Activated CD8-positive, alpha-beta T cell treated with anti-CD3 and anti-CD28 coated beads for 36 hours (primary cell): ENCODE measurements around the gene POLDIP3. TPM values are rescaled to one million over a fixed set of nuclear protein-coding genes. Genes with fewer than 3 reads are reported as not detected.
"Not testable (repeated sequence)": the region's sequence is repeated elsewhere in the genome, so short reads cannot be mapped to it uniquely, and the experiment has no call there.

ENCODE experiments used
- ATAC-seq: fragments of 200-7000 bp; cut with Tn5 transposase; one replicate; pipeline ENCODE4 v1.10.0; 2021; ENCODE audit warnings: mild to moderate bottlenecking, moderate library complexity
- CTCF ChIA-PET: fragments of 350-600 bp; sonication (Branson Sonifier 250); formaldehyde crosslinking; loops from one replicate; lab custom pipeline; 2021; ENCODE audit warnings: antibody characterized with exemption; lab: Charles Lee
- POLR2A ChIA-PET: fragments of 350-600 bp; sonication (Branson Sonifier 250); formaldehyde crosslinking; loops from one replicate; lab custom pipeline; 2021; ENCODE audit warnings: antibody characterized with exemption; lab: Charles Lee
- DNase-seq: peaks from one replicate; pipeline ENCODE4 v3.0.0-alpha.2; 2020
- H3K27ac Mint-ChIP-seq: one replicate; pipeline ENCODE4 v1.8.0; 2021; ENCODE audit warnings: mild to moderate bottlenecking, mixed read lengths
- H3K27me3 Mint-ChIP-seq: one replicate; pipeline ENCODE4 v1.8.0; 2021; ENCODE audit warnings: mixed read lengths
- H3K36me3 Mint-ChIP-seq: one replicate; pipeline ENCODE4 v1.8.0; 2021; ENCODE audit warnings: low read depth, mixed read lengths
- H3K4me1 Mint-ChIP-seq: one replicate; pipeline ENCODE4 v1.8.0; 2021; ENCODE audit warnings: low read depth, mixed read lengths
- H3K4me3 Mint-ChIP-seq: one replicate; pipeline ENCODE4 v1.8.0; 2021; ENCODE audit warnings: mild to moderate bottlenecking, moderate library complexity, mixed read lengths
- H3K9me3 Mint-ChIP-seq: one replicate; pipeline ENCODE4 v1.8.0; 2021; ENCODE audit warnings: mixed read lengths
- intact Hi-C: fragments of 100-400 bp; cut with micrococcal nuclease; formaldehyde crosslinking; loops from one replicate; pipeline ENCODE4 v1.10.0; 2022
- total RNA-seq, 2 experiments: library from RNA; stranded (reverse); gene quantifications; one replicate each; pipeline ENCODE4 v1.2.3, GENCODE V29; 2021
- TF ChIP-seq, protein P1 (sequence below): fragments of 200-600 bp; IDR thresholded peaks from one replicate; pipeline ENCODE4 v1.8.0; 2022; ENCODE audit warnings: antibody characterized with exemption, mild to moderate bottlenecking

Gene POLDIP3
- total RNA-seq, 2 experiments from 2014 or later, result 70.2 to 71.1 TPM

- H3K27ac Mint-ChIP-seq, CTCF ChIA-PET, H3K4me3 Mint-ChIP-seq, intact Hi-C loops, DNase-seq, H3K9me3 Mint-ChIP-seq, H3K27me3 Mint-ChIP-seq, H3K36me3 Mint-ChIP-seq, ATAC-seq: not testable (repeated sequence)
- POLR2A ChIA-PET, result interaction anchor here (0.9 kb wide), 1 partner anchor 9 kb away, joined by 3 read pairs; no protein-coding TSS in a partner anchor
- peaks cover 27% of the 10 kb centered on the region for H3K4me1 Mint-ChIP-seq
Observed at GRCh38 chr22:42536634-42537033, 78.0 kb downstream of the POLDIP3 start.

- H3K36me3 Mint-ChIP-seq, result no peaks in the 10 kb centered on the region
- H3K27me3 Mint-ChIP-seq, result peaks cover 2% of the 10 kb centered on the region
- ChIA-PET CTCF (no interaction called here), POLR2A (interaction anchor here (0.9 kb wide), 1 partner anchor 9 kb away, joined by 3 read pairs; no protein-coding TSS in a partner anchor)
- intact Hi-C loops, result no loop called here
- peaks cover 27% of the 10 kb centered on the region for H3K4me1 Mint-ChIP-seq
- H3K4me3 Mint-ChIP-seq, result no peak overlapping the region
- TF ChIP-seq, protein P1, sequence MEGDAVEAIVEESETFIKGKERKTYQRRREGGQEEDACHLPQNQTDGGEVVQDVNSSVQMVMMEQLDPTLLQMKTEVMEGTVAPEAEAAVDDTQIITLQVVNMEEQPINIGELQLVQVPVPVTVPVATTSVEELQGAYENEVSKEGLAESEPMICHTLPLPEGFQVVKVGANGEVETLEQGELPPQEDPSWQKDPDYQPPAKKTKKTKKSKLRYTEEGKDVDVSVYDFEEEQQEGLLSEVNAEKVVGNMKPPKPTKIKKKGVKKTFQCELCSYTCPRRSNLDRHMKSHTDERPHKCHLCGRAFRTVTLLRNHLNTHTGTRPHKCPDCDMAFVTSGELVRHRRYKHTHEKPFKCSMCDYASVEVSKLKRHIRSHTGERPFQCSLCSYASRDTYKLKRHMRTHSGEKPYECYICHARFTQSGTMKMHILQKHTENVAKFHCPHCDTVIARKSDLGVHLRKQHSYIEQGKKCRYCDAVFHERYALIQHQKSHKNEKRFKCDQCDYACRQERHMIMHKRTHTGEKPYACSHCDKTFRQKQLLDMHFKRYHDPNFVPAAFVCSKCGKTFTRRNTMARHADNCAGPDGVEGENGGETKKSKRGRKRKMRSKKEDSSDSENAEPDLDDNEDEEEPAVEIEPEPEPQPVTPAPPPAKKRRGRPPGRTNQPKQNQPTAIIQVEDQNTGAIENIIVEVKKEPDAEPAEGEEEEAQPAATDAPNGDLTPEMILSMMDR, result no peak
- no peak for ATAC-seq
- no peaks in the 10 kb centered on the region for H3K9me3 Mint-ChIP-seq
- H3K27ac Mint-ChIP-seq, result no peak overlapping the region
- no peak for DNase-seq
Observed at GRCh38 chr22:42536166-42536565, 78.5 kb downstream of the POLDIP3 start.

- ATAC-seq, intact Hi-C loops, CTCF ChIA-PET, H3K36me3 Mint-ChIP-seq, H3K27ac Mint-ChIP-seq, DNase-seq, POLR2A ChIA-PET, H3K4me3 Mint-ChIP-seq, H3K9me3 Mint-ChIP-seq, H3K27me3 Mint-ChIP-seq: not testable (repeated sequence)
- H3K4me1 Mint-ChIP-seq, result peaks cover 27% of the 10 kb centered on the region
Observed at GRCh38 chr22:42535082-42535731, 79.5 kb downstream of the POLDIP3 start.

Other genes with a start within 250 kb of the POLDIP3 start
- under 1 TPM in 1 of 2 experiments, not detected in 1; 0.16 TPM for gene NFAM1, start 182.5 kb downstream of the POLDIP3 start, total RNA-seq
- gene RRP7A, start 95.1 kb downstream of the POLDIP3 start, total RNA-seq, result 100 to 1,000 TPM; 120 to 126 TPM
- gene SERHL2, start 60.9 kb downstream of the POLDIP3 start, total RNA-seq, result 1 to 10 TPM; 1.1 to 1.4 TPM
- gene ATP5MGL, start 25.7 kb upstream of the POLDIP3 start, total RNA-seq, result under 1 TPM; 0.54 to 0.59 TPM
- 10 to 100 TPM; 64.2 to 64.3 TPM for gene CYB5R3, start 34.5 kb upstream of the POLDIP3 start, total RNA-seq
- under 1 TPM; 0.20 to 0.38 TPM for gene A4GALT, start 106.0 kb upstream of the POLDIP3 start, total RNA-seq
- 10 to 100 TPM; 27.1 to 27.2 TPM for gene ARFGAP3, start 242.4 kb upstream of the POLDIP3 start, total RNA-seq